WTC11 (cell line): Measurements from ENCODE around the gene CALR3. TPM values are rescaled to one million over a fixed set of nuclear protein-coding genes. Genes with fewer than 3 reads are reported as not detected.

Experiments
- ATAC-seq: fragments of 200-7000 bp; cut with Tn5 transposase; 2 replicates; pipeline ENCODE4 v1.10.0; 2021; ENCODE audit warnings: mild to moderate bottlenecking, moderate library complexity
- CTCF ChIA-PET: fragments of 300-600 bp; sonication (Branson Sonifier 250); formaldehyde crosslinking; loops from one replicate; lab custom pipeline; 2021; ENCODE audit warnings: antibody characterized with exemption; lab: Charles Lee
- POLR2A ChIA-PET: fragments of 350-600 bp; sonication (Branson Sonifier 250); formaldehyde crosslinking; loops from one replicate; lab custom pipeline; 2021; ENCODE audit warnings: antibody characterized with exemption; lab: Charles Lee
- DNase-seq: peaks from one replicate; pipeline ENCODE4 v3.0.0; 2021; ENCODE audit warnings: low spot score
- H3K27ac Mint-ChIP-seq: 2 replicates; pipeline ENCODE4 v1.8.0; 2021; ENCODE audit warnings: mixed read lengths
- H3K27me3 Mint-ChIP-seq: 2 replicates; pipeline ENCODE4 v1.8.0; 2021; ENCODE audit warnings: low read depth, mild to moderate bottlenecking, moderate library complexity, mixed read lengths
- H3K36me3 Mint-ChIP-seq: 2 replicates; pipeline ENCODE4 v1.8.0; 2021; ENCODE audit warnings: mixed read lengths
- H3K4me1 Mint-ChIP-seq: 2 replicates; pipeline ENCODE4 v1.8.0; 2022; ENCODE audit warnings: mixed read lengths
- H3K4me3 Mint-ChIP-seq: 2 replicates; pipeline ENCODE4 v1.8.0; 2021; ENCODE audit warnings: mild to moderate bottlenecking, moderate library complexity, mixed read lengths
- H3K9me3 Mint-ChIP-seq: 2 replicates; pipeline ENCODE4 v1.8.0; 2021; ENCODE audit warnings: mixed read lengths
- ARID4B ChIP-seq: sonication (generic); formaldehyde crosslinking; IDR thresholded peaks from 2 replicates; pipeline ENCODE4 v1.8.0; 2023; ENCODE audit warnings: missing genetic modification reagents, mild to moderate bottlenecking, borderline replicate concordance
- CBFB ChIP-seq: sonication (generic); formaldehyde crosslinking; IDR thresholded peaks from 2 replicates; pipeline ENCODE4 v1.8.1; 2022; ENCODE audit warnings: mild to moderate bottlenecking, low read depth, missing genetic modification reagents
- CDX4 ChIP-seq: fragments of 250-450 bp; sonication (Bioruptor Pico); IDR thresholded peaks from 2 replicates; pipeline ENCODE4 v1.9.0; 2021; ENCODE audit warnings: moderate library complexity, mild to moderate bottlenecking, inconsistent platforms, borderline replicate concordance
- CTCF ChIP-seq: fragments of 200-600 bp; IDR thresholded peaks from 2 replicates; pipeline ENCODE4 v1.8.0; 2022; ENCODE audit warnings: antibody characterized with exemption
- E2F1 ChIP-seq: sonication (generic); formaldehyde crosslinking; IDR thresholded peaks from 2 replicates; pipeline ENCODE4 v1.8.0; 2022; ENCODE audit warnings: mild to moderate bottlenecking, missing genetic modification reagents
- FOXJ3 ChIP-seq: sonication (generic); formaldehyde crosslinking; IDR thresholded peaks from 2 replicates; pipeline ENCODE4 v1.9.0; 2021; ENCODE audit warnings: missing genetic modification reagents, mild to moderate bottlenecking, borderline replicate concordance
- GTF2I ChIP-seq: fragments of 250-450 bp; sonication (Bioruptor Pico); conservative IDR thresholded peaks from 2 replicates; pipeline ENCODE4 v1.4.0; 2021; ENCODE audit warnings: mild to moderate bottlenecking
- MLX ChIP-seq: sonication (generic); formaldehyde crosslinking; IDR thresholded peaks from 2 replicates; pipeline ENCODE4 v1.8.1; 2023; ENCODE audit warnings: mild to moderate bottlenecking, missing genetic modification reagents, moderate library complexity
- MYBL2 ChIP-seq: sonication (generic); formaldehyde crosslinking; IDR thresholded peaks from 2 replicates; pipeline ENCODE4 v1.8.1; 2023; ENCODE audit warnings: mild to moderate bottlenecking, moderate library complexity, missing genetic modification reagents
- NR1H2 ChIP-seq: sonication (generic); formaldehyde crosslinking; IDR thresholded peaks from 2 replicates; pipeline ENCODE4 v1.9.0; 2021; ENCODE audit warnings: mild to moderate bottlenecking, moderate library complexity, missing genetic modification reagents
- NR2C2 ChIP-seq: sonication (generic); formaldehyde crosslinking; IDR thresholded peaks from 2 replicates; pipeline ENCODE4 v1.8.0; 2022; ENCODE audit warnings: mild to moderate bottlenecking, missing genetic modification reagents
- RELA ChIP-seq: sonication (generic); formaldehyde crosslinking; IDR thresholded peaks from 2 replicates; pipeline ENCODE4 v1.8.1; 2022; ENCODE audit warnings: missing genetic modification reagents, mild to moderate bottlenecking, borderline replicate concordance
- ZNF232 ChIP-seq: sonication (generic); formaldehyde crosslinking; IDR thresholded peaks from 2 replicates; pipeline ENCODE4 v1.8.0; 2022; ENCODE audit warnings: mild to moderate bottlenecking, missing genetic modification reagents
- ZNF263 ChIP-seq: sonication (generic); formaldehyde crosslinking; IDR thresholded peaks from 2 replicates; pipeline ENCODE4 v1.8.1; 2022; ENCODE audit warnings: low read depth, mild to moderate bottlenecking, moderate library complexity, missing genetic modification reagents
- ZNF423 ChIP-seq: fragments of 250-450 bp; sonication (Bioruptor Pico); IDR thresholded peaks from 2 replicates; pipeline ENCODE4 v2.1.2; 2022; ENCODE audit warnings: mild to moderate bottlenecking, moderate library complexity
- ZNF671 ChIP-seq: fragments of 250-450 bp; sonication (Bioruptor Pico); IDR thresholded peaks from 2 replicates; pipeline ENCODE4 v1.8.0; 2021; ENCODE audit warnings: mild to moderate bottlenecking
- total RNA-seq: library from RNA; stranded (reverse); gene quantifications from 3 replicates; pipeline ENCODE4 v1.2.3, GENCODE V29; 2021
- TF ChIP-seq, protein P1 (sequence below): sonication (generic); formaldehyde crosslinking; conservative IDR thresholded peaks from 2 replicates; pipeline ENCODE4 v1.8.1; 2023; ENCODE audit warnings: mild to moderate bottlenecking, low read depth, missing genetic modification reagents, moderate library complexity
- TF ChIP-seq, protein P2 (sequence below): sonication (generic); formaldehyde crosslinking; IDR thresholded peaks from 2 replicates; pipeline ENCODE4 v1.8.0; 2022; ENCODE audit warnings: mild to moderate bottlenecking, missing genetic modification reagents
- TF ChIP-seq, protein P3 (sequence below): fragments of 250-450 bp; sonication (Bioruptor Pico); IDR thresholded peaks from 2 replicates; pipeline ENCODE4 v1.9.0; 2021; ENCODE audit warnings: mild to moderate bottlenecking

The CALR3 gene
- total RNA-seq, 1 experiment from 2014 or later: 0.87 TPM

DNA sequence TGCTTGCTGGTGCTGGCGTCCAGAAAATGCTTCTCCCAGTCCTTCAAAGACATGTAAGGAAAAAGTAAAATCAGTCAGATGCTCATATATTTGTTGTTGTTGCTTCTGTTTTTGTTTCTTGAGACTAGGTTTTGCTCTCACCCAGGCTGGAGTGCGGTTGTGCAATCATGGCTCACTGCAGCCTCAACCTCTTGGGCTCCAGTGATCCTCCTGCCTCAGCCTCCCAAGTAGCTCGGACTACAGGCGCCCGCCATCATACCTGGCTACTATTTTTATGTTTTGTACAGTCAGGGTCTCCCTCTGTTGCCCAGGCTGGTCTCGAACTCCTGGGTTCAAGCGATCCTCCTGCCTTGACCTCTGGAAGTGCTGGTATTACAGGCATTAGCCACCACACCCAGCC, 13.2 kb downstream of the CALR3 start (continued):
- TF ChIP-seq ARID4B (no peak), ZNF232 (CRISPR knock-in tag) (no peak), CDX4 (no peak)

- Mint-ChIP-seq H3K9me3 (0 out of 2 replicates have a peak, but pooled peaks cover 3% of the 10 kb centered on the region), H3K27ac (no peak overlapping the region), H3K27me3 (peaks cover 10% of the 10 kb centered on the region), H3K4me3 (no peak overlapping the region), H3K4me1 (no peaks in the 10 kb centered on the region), H3K36me3 (no peaks in the 10 kb centered on the region)
- ChIA-PET CTCF (interaction anchor here (1.4 kb wide), 1 partner anchor 9 kb away, joined by 6 read pairs; no protein-coding TSS in a partner anchor), POLR2A (no interaction called here)
- no peak for DNase-seq
- ATAC-seq: no peak
- TF ChIP-seq MLX: no peak
- TF ChIP-seq, protein P1, sequence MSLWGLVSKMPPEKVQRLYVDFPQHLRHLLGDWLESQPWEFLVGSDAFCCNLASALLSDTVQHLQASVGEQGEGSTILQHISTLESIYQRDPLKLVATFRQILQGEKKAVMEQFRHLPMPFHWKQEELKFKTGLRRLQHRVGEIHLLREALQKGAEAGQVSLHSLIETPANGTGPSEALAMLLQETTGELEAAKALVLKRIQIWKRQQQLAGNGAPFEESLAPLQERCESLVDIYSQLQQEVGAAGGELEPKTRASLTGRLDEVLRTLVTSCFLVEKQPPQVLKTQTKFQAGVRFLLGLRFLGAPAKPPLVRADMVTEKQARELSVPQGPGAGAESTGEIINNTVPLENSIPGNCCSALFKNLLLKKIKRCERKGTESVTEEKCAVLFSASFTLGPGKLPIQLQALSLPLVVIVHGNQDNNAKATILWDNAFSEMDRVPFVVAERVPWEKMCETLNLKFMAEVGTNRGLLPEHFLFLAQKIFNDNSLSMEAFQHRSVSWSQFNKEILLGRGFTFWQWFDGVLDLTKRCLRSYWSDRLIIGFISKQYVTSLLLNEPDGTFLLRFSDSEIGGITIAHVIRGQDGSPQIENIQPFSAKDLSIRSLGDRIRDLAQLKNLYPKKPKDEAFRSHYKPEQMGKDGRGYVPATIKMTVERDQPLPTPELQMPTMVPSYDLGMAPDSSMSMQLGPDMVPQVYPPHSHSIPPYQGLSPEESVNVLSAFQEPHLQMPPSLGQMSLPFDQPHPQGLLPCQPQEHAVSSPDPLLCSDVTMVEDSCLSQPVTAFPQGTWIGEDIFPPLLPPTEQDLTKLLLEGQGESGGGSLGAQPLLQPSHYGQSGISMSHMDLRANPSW (CRISPR knock-in tag): no peak
- TF ChIP-seq CBFB (CRISPR knock-in tag): no peak
- TF ChIP-seq E2F1 (CRISPR knock-in tag): no peak
- TF ChIP-seq CTCF: no peak
- no peak for TF ChIP-seq ZNF423 (CRISPR knock-in tag)
- no peak for TF ChIP-seq ZNF671 (CRISPR knock-in tag)
- TF ChIP-seq NR2C2: no peak
- TF ChIP-seq, protein P2, sequence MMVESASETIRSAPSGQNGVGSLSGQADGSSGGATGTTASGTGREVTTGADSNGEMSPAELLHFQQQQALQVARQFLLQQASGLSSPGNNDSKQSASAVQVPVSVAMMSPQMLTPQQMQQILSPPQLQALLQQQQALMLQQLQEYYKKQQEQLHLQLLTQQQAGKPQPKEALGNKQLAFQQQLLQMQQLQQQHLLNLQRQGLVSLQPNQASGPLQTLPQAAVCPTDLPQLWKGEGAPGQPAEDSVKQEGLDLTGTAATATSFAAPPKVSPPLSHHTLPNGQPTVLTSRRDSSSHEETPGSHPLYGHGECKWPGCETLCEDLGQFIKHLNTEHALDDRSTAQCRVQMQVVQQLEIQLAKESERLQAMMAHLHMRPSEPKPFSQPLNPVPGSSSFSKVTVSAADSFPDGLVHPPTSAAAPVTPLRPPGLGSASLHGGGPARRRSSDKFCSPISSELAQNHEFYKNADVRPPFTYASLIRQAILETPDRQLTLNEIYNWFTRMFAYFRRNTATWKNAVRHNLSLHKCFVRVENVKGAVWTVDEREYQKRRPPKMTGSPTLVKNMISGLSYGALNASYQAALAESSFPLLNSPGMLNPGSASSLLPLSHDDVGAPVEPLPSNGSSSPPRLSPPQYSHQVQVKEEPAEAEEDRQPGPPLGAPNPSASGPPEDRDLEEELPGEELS (CRISPR knock-in tag): no peak
- TF ChIP-seq NR1H2 (CRISPR knock-in tag): no peak
- TF ChIP-seq MYBL2: no peak
- no peak for TF ChIP-seq FOXJ3
- TF ChIP-seq ZNF263 (CRISPR knock-in tag): no peak
- no peak for TF ChIP-seq GTF2I
- TF ChIP-seq RELA (CRISPR knock-in tag): no peak
- TF ChIP-seq, protein P3, sequence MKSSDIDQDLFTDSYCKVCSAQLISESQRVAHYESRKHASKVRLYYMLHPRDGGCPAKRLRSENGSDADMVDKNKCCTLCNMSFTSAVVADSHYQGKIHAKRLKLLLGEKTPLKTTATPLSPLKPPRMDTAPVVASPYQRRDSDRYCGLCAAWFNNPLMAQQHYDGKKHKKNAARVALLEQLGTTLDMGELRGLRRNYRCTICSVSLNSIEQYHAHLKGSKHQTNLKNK (CRISPR knock-in tag): no peak
Measured at GRCh38 chr19:16477311-16477710, 18.7 kb downstream of the CALR3 start.
